OCI-LY7 (cell line): ENCODE results near the gene TRIM46.

Experiments
- EZH2phosphoT487 ChIP-seq: fragments of 200-600 bp; sonication (generic); IDR thresholded peaks from 2 replicates; pipeline ENCODE4 v1.6.1; 2018; ENCODE audit warnings: low read depth, borderline replicate concordance, mild to moderate bottlenecking, mixed run types, antibody characterized with exemption, low read length, moderate library complexity, mixed read lengths
- TF ChIP-seq, protein P1 (sequence below): fragments of 200-600 bp; sonication (generic); conservative IDR thresholded peaks from 2 replicates; pipeline ENCODE4 v1.5.1; 2014; ENCODE audit warnings: mild to moderate bottlenecking, antibody characterized with exemption, low read length, moderate library complexity, mixed read lengths

GRCh38 chr1:155186794-155187455 is 13.3 kb downstream of the TRIM46 start:
- TF ChIP-seq, protein P1, sequence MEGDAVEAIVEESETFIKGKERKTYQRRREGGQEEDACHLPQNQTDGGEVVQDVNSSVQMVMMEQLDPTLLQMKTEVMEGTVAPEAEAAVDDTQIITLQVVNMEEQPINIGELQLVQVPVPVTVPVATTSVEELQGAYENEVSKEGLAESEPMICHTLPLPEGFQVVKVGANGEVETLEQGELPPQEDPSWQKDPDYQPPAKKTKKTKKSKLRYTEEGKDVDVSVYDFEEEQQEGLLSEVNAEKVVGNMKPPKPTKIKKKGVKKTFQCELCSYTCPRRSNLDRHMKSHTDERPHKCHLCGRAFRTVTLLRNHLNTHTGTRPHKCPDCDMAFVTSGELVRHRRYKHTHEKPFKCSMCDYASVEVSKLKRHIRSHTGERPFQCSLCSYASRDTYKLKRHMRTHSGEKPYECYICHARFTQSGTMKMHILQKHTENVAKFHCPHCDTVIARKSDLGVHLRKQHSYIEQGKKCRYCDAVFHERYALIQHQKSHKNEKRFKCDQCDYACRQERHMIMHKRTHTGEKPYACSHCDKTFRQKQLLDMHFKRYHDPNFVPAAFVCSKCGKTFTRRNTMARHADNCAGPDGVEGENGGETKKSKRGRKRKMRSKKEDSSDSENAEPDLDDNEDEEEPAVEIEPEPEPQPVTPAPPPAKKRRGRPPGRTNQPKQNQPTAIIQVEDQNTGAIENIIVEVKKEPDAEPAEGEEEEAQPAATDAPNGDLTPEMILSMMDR: no peak
- TF ChIP-seq EZH2phosphoT487: no peak
